ENCODE data around the gene EFEMP1. TPM values are rescaled to one million over a fixed set of nuclear protein-coding genes. Genes with fewer than 3 reads are reported as not detected.

EFEMP1 gene
- total and polyA plus RNA-seq, 8 donors: 7.0 to 50.8 (median 21.0) TPM

DNA sequence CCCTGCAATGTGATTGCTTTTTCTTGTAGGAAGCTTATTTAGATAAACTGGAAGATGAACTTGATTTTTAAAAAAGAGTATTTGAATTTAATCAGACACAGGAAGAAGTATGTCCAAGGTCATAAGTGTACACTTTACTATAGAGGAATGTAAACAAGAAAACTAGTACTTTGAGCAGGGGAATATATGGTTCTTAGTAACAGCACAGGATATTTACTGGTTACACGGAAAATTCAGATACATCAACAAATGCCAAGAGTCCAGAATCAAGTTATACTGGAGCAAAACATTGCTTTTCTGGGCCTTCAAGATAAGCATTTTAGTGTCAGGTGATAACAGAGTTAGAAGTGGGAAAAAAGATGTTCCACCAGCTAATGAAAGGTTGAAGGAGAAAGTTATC lies 75.5 kb downstream of the EFEMP1 start:
- H3K4me1 ChIP-seq: peaks cover 0 to 3% (median 0%) of the 10 kb centered on the region in 3 donors
- no peak for DNase-seq
- no peaks in the 10 kb centered on the region for H3K27me3 ChIP-seq
- intact Hi-C loops (cut with DNase I): no loop called here
- TF ChIP-seq, protein P1, sequence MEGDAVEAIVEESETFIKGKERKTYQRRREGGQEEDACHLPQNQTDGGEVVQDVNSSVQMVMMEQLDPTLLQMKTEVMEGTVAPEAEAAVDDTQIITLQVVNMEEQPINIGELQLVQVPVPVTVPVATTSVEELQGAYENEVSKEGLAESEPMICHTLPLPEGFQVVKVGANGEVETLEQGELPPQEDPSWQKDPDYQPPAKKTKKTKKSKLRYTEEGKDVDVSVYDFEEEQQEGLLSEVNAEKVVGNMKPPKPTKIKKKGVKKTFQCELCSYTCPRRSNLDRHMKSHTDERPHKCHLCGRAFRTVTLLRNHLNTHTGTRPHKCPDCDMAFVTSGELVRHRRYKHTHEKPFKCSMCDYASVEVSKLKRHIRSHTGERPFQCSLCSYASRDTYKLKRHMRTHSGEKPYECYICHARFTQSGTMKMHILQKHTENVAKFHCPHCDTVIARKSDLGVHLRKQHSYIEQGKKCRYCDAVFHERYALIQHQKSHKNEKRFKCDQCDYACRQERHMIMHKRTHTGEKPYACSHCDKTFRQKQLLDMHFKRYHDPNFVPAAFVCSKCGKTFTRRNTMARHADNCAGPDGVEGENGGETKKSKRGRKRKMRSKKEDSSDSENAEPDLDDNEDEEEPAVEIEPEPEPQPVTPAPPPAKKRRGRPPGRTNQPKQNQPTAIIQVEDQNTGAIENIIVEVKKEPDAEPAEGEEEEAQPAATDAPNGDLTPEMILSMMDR (IDR thresholded peaks at IDR 0.05): no peak
- no peaks in the 10 kb centered on the region for H3K9me3 ChIP-seq
- H3K27ac ChIP-seq: no peak overlapping the region
- no peak for ATAC-seq
- H3K36me3 ChIP-seq: no peaks in the 10 kb centered on the region
- WGBS, 2 donors: 36 to 59% methylated on average over 1 of the region's 1 CpG
- H3K4me3 ChIP-seq: no peak overlapping the region
- FAIRE-seq: no peak

DNA sequence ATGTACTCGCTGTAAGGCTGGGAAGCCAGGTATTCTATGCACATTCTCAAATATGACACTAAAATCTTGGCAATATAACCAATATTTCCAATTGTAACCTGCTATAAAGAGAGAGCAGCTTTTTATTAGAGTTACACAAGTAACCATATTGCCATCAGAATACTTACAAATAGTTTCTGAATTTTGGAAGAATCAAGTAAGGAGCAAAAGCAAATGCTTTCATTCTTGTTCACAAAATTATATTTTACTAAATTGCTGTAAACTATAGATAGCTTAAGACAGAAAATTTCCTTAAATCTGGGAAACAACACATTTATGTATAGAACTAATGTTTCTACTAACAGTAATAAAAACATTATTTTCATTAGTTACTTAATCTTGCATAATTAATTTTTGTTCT lies 77.2 kb downstream of the EFEMP1 start:
- intact Hi-C loops (cut with DNase I): no loop called here
- 94 to 100% methylated on average over 1 of the region's 1 CpG for WGBS, 2 donors
- TF ChIP-seq, protein P1 (IDR thresholded peaks at IDR 0.05): no peak

DNA sequence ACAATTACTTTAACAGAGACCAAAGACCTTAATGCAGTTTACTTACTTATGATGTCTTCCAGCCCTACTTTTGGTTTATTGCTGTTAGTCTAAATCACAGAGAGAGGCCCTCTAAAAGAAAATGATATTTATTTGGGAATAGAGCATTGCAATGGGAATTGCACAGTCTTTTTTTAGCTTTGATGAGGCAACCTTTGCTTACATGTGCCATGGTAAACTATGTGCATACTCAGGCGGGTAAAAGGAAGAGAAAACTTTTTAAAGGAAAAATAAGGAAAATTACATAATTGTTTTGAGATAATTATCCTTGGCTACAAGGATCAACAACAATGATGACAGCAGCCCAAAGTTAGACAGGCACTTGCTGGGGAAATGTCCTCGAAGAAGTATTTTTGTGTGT lies 78.6 kb downstream of the EFEMP1 start:
- no peak for DNase-seq
- WGBS, 2 donors: 89 to 93% methylated on average over 2 of the region's 2 CpGs
- no peak for ATAC-seq

More for the DNA sequence above, 77.2 kb downstream of the EFEMP1 start:
- H3K27me3 ChIP-seq: no peaks in the 10 kb centered on the region
- H3K27ac ChIP-seq: no peak overlapping the region
- DNase-seq (no peak), ATAC-seq (no peak), FAIRE-seq (no peak)
- peaks cover 0 to 16% (median 15%) of the 10 kb centered on the region in 3 donors for H3K4me1 ChIP-seq
- H3K9me3 ChIP-seq: no peaks in the 10 kb centered on the region
- no peak overlapping the region for H3K4me3 ChIP-seq
- H3K36me3 ChIP-seq: no peaks in the 10 kb centered on the region

DNA sequence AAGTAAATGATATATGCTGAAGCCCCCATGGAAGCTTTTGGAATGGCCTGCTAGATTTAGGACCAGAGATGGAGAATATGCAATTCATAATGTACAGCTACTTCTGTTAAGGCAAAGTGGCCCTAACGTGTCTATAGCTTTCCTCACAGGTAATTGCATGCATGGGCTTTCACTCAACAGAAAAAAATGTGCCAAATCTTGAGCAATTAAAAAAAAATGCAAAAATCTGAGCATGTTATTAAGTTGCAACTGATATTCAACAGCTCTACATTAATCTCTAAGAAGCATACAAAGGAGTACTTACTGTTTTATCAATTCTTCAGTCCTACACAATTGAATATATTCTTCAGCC lies 79.6 kb downstream of the EFEMP1 start:
- Histone ChIP-seq H3K9me3 (no peaks in the 10 kb centered on the region), H3K27me3 (no peaks in the 10 kb centered on the region), H3K36me3 (no peaks in the 10 kb centered on the region), H3K4me3 (no peak overlapping the region), H3K4me1 (peaks cover 4 to 25% (median 23%) of the 10 kb centered on the region in 3 donors), H3K27ac (peak overlapping the region in 2 of 4 donors; percentile 76)
- DNase-seq (no peak), FAIRE-seq (no peak), ATAC-seq (no peak)
- WGBS, 2 donors: 86 to 88% methylated on average over 1 of the region's 1 CpG
- intact Hi-C loops (cut with DNase I): no loop called here
- TF ChIP-seq, protein P1 (IDR thresholded peaks at IDR 0.05): no peak

More for the DNA sequence above, 78.6 kb downstream of the EFEMP1 start:
- TF ChIP-seq, protein P1 (IDR thresholded peaks at IDR 0.05): no peak
- FAIRE-seq: no peak
- intact Hi-C loops (cut with DNase I): no loop called here
- Histone ChIP-seq H3K9me3 (no peaks in the 10 kb centered on the region), H3K4me1 (peaks cover 0 to 18% (median 15%) of the 10 kb centered on the region in 3 donors), H3K27ac (no peak overlapping the region), H3K36me3 (no peaks in the 10 kb centered on the region), H3K27me3 (no peaks in the 10 kb centered on the region), H3K4me3 (no peak overlapping the region)

DNA sequence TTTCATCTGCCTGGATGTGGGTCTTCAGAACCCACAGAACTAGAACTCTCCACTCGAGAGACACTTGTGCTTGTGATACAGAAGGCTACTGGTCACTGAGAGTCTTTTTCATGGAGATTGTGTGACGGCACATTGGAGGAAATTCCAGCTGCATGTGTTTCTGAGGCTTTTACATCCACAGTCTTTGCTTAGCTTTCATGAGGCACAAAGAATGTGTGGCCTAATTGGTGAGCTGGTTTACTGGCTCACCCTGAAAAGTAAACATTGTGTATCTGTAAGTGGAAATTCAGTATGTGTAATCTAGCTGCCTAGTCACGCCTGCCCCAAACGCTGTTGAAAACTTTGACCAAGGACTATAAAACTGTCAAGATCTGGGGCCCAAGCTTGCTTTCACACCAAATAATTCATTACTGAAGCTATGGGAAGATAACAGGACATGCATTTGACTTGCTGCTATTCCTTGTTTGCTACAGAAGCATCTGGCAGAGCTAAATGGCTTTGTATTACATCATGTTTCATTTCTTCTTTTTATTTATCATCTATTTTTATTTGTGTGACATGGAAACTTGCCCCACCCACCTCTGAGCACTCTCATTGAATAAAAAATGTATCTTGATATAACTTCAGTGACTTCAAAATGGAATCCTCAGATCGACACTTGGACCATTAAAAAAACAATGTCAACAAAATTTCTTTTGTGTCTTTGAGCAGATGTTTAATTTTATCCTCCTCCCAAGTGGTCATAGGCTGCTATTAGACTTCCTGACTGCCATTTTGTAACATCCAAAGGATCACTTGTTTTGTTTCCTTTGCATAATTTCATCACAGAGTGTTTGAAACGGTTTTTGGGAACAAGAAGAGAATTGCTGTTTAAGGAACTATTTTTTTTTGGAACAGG lies 80.2 kb downstream of the EFEMP1 start:
- DNase-seq (peak in 3 of 6 donors; percentile 40 to 62 (median 43)), FAIRE-seq (peak; percentile 51), ATAC-seq (peak; percentile 73 to 87 (median 82))
- intact Hi-C loops (cut with DNase I): no loop called here
- Histone ChIP-seq H3K36me3 (no peaks in the 10 kb centered on the region), H3K4me3 (no peak overlapping the region), H3K4me1 (peaks cover 4 to 31% (median 28%) of the 10 kb centered on the region in 3 donors), H3K27ac (peak overlapping the region; percentile 35 to 76 (median 57)), H3K9me3 (no peaks in the 10 kb centered on the region), H3K27me3 (no peaks in the 10 kb centered on the region)
- WGBS, 2 donors: 29 to 36% methylated on average over 6 of the region's 6 CpGs
- TF ChIP-seq, protein P1 (IDR thresholded peaks at IDR 0.05): no peak

Data from pancreas (tissue), 10 donors.